ENCODE measurements around the gene CEP192.

Gene CEP192

GRCh38 chr18:13141209-13141608 is 150.0 kb downstream of the CEP192 start:
- H3K27ac ChIP-seq = no peak overlapping the region; a peak in 1 of 22 replicates
- peaks cover 8 to 21% (median 11%) of the 10 kb centered on the region in 11 experiments; a peak in 21 of 22 replicates for H3K27me3 ChIP-seq
- peak overlapping the region in 7 of 11 experiments; percentile 20 to 60 (median 41); a peak in 6 of 22 replicates for H3K4me2 ChIP-seq
- no peak overlapping the region for H3K4me3 ChIP-seq
- H3K9ac ChIP-seq = no peak overlapping the region
- TF ChIP-seq Cebpa-rat (IDR thresholded peaks at IDR 0.05) = no peak
- H4K20me1 ChIP-seq = 0 out of 22 replicates have a peak, but pooled peaks cover 0 to 3% (median 0%) of the 10 kb centered on the region in 11 experiments
- peaks cover 0 to 8% (median 0%) of the 10 kb centered on the region in 11 experiments; a peak in 5 of 22 replicates for H3K36me3 ChIP-seq
- H3K9me3 ChIP-seq (replicated peaks in 1 of 11) = peaks cover 37 to 51% (median 45%) of the 10 kb centered on the region in 11 experiments
- peaks cover 8 to 58% (median 46%) of the 10 kb centered on the region in 10 experiments; a peak in 19 of 20 replicates for H3K4me1 ChIP-seq

- H3K9me3 ChIP-seq (replicated peaks in 1 of 11) = peaks cover 38 to 63% (median 56%) of the 10 kb centered on the region in 11 experiments
- H3K4me1 ChIP-seq = peaks cover 10 to 41% (median 33%) of the 10 kb centered on the region in 10 experiments
- no peaks in the 10 kb centered on the region for H4K20me1 ChIP-seq
- no peak overlapping the region for H3K9ac ChIP-seq
- H3K27ac ChIP-seq = peak overlapping the region in 7 of 11 experiments; percentile 28 to 89 (median 79); a peak in 11 of 22 replicates
- peak overlapping the region in 5 of 11 experiments; percentile 1 to 19 (median 9); a peak in 5 of 22 replicates for H3K4me2 ChIP-seq
- peaks cover 0 to 8% (median 0%) of the 10 kb centered on the region in 11 experiments; a peak in 5 of 22 replicates for H3K36me3 ChIP-seq
- no peak for TF ChIP-seq Cebpa-rat (IDR thresholded peaks at IDR 0.05)
- no peak overlapping the region for H3K4me3 ChIP-seq
- H3K27me3 ChIP-seq = no peaks in the 10 kb centered on the region
Measured at GRCh38 chr18:13145636-13146190, 154.6 kb downstream of the CEP192 start.

DNA sequence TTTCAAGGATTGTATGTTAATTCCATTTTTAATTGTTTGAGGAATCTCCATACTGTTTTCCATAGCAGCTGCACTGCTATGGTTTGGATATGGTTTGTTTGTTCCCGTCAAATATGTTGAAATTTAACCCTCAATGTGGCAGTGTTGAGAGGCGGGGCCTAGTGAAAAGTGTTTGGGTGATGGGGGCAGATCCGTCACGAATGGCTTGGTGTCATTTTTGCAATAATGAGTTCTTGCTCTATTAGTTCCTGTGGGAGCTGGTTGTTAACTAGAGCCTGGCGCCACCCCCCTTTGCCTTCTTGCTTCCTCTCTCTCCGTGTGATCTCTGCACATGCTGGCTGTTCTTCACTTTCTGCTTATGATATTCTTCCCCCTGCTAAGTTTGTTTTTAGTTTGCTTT is 156.0 kb downstream of the CEP192 start:
- peaks cover 0 to 8% (median 0%) of the 10 kb centered on the region in 11 experiments; a peak in 5 of 22 replicates for H3K36me3 ChIP-seq
- peak overlapping the region in 4 of 11 experiments; percentile 40 to 64 (median 50); a peak in 7 of 22 replicates for H3K9ac ChIP-seq
- peak in 8 of 11 experiments; percentile 44 to 99 (median 78); a peak in 14 of 22 replicates for TF ChIP-seq Cebpa-rat (IDR thresholded peaks at IDR 0.05)
- peaks cover 10 to 33% (median 27%) of the 10 kb centered on the region in 10 experiments for H3K4me1 ChIP-seq
- no peaks in the 10 kb centered on the region for H3K27me3 ChIP-seq
- peak overlapping the region; percentile 44 to 76 (median 58) for H3K4me2 ChIP-seq
- H3K9me3 ChIP-seq (replicated peaks in 1 of 11) = peaks cover 38 to 63% (median 54%) of the 10 kb centered on the region in 11 experiments
- H3K27ac ChIP-seq = peak overlapping the region in 8 of 11 experiments; percentile 52 to 89 (median 75); a peak in 16 of 22 replicates
- peak overlapping the region in 1 of 10 experiments; percentile 27; a peak in 2 of 20 replicates for H3K4me3 ChIP-seq
- H4K20me1 ChIP-seq = no peaks in the 10 kb centered on the region

DNA sequence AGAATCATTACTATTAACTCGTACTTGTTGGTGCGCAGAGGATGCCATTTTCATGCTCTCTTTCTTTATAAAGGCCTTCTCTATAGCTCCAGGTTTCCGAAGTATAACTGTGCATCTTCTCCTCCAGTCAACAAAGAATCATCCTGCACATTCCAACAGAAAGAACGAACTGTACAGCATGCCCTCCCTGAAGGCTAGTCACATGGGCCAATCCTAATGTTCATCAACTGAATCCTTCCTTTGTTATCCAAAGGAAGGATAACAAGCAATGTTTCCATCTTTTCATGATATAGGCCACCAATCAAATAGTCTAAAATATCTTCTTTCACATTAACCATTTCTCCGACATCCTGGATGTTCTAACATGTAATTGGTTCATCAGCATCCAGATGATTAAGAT is 160.5 kb downstream of the CEP192 start:
- Histone ChIP-seq H3K9me3 (replicated peaks in 1 of 11) (peaks cover 31 to 50% (median 38%) of the 10 kb centered on the region in 11 experiments), H3K27ac (no peak overlapping the region), H3K36me3 (no peaks in the 10 kb centered on the region; a peak in 1 of 22 replicates), H3K4me2 (no peak overlapping the region), H4K20me1 (no peaks in the 10 kb centered on the region), H3K4me3 (no peak overlapping the region), H3K4me1 (peaks cover 10 to 20% (median 16%) of the 10 kb centered on the region in 10 experiments), H3K9ac (no peak overlapping the region), H3K27me3 (no peaks in the 10 kb centered on the region)
- no peak for TF ChIP-seq Cebpa-rat (IDR thresholded peaks at IDR 0.05)

DNA sequence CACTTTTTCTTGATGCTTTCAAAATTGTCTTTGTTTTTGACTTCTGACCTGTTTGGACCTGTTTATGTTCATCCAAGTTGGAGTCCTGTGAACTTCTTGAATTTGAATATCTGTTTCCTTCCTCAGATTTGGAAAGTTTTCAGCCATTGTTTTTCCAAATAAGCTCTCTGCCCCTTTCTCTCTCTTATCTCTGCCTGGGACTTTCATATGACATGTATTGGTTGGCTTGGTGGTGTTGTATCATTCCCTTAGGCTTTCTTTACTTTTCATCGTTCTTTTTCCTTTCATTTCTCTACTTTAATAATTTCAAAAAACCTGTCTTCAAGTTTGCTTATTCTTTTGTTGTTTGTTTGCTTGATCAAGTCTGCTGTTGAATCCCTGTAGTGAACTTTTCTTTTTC is 167.3 kb downstream of the CEP192 start:
- Histone ChIP-seq H3K4me2 (no peak overlapping the region), H3K9ac (no peak overlapping the region), H4K20me1 (no peaks in the 10 kb centered on the region), H3K36me3 (peaks cover 0 to 8% (median 0%) of the 10 kb centered on the region in 11 experiments; a peak in 4 of 22 replicates), H3K9me3 (replicated peaks in 1 of 11) (peaks cover 44 to 55% (median 53%) of the 10 kb centered on the region in 11 experiments), H3K4me3 (no peak overlapping the region), H3K4me1 (no peaks in the 10 kb centered on the region), H3K27ac (no peak overlapping the region), H3K27me3 (no peaks in the 10 kb centered on the region)
- TF ChIP-seq Cebpa-rat (IDR thresholded peaks at IDR 0.05) = no peak

GRCh38 chr18:13159579-13159978 is 168.4 kb downstream of the CEP192 start:
- H3K9ac ChIP-seq = no peak overlapping the region
- no peak for TF ChIP-seq Cebpa-rat (IDR thresholded peaks at IDR 0.05)
- H3K4me2 ChIP-seq = no peak overlapping the region
- no peak overlapping the region for H3K27ac ChIP-seq
- H4K20me1 ChIP-seq = no peaks in the 10 kb centered on the region
- peaks cover 42 to 45% (median 44%) of the 10 kb centered on the region in 11 experiments for H3K9me3 ChIP-seq (replicated peaks in 1 of 11)
- H3K27me3 ChIP-seq = no peaks in the 10 kb centered on the region
- H3K4me1 ChIP-seq = no peaks in the 10 kb centered on the region
- H3K4me3 ChIP-seq = no peak overlapping the region
- H3K36me3 ChIP-seq = peaks cover 0 to 8% (median 0%) of the 10 kb centered on the region in 11 experiments; a peak in 4 of 22 replicates

DNA sequence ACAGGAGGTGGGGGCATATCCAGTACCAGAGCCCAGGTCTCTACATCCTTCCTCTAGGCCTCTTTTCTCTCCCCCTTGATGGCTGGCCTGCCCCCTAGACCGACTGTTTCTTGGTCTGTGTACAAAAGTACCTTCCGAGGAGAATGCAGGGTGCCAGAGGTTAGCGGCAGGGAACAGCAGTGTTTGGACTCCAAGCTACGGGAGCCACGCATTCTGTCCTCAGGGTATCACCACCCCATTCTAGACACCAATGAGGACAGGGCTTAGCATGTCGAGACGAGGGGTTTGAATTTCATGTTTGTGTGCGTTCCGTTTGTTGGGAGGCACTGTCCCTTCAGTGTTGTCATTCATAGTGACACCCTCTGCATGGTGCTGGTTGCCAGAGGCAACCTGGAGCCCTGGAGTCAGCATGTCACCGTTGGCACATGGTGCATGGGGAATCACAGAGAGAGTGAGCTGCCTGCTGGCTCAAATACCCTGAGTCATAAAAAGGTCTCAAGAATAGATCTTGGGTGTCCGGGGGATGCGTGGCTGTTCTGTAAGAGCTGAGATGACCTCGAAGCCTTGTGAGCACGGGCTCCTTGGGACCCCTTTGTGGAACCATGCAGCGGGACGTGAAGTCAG is 170.2 kb downstream of the CEP192 start:
- H3K9ac ChIP-seq = no peak overlapping the region
- no peak overlapping the region for H3K4me3 ChIP-seq
- no peaks in the 10 kb centered on the region for H4K20me1 ChIP-seq
- peaks cover 11 to 16% (median 15%) of the 10 kb centered on the region in 10 experiments for H3K4me1 ChIP-seq
- H3K9me3 ChIP-seq (replicated peaks in 1 of 11) = peaks cover 26 to 31% (median 28%) of the 10 kb centered on the region in 11 experiments
- H3K36me3 ChIP-seq = peaks cover 0 to 8% (median 0%) of the 10 kb centered on the region in 11 experiments; a peak in 3 of 22 replicates
- no peaks in the 10 kb centered on the region for H3K27me3 ChIP-seq
- no peak for TF ChIP-seq Cebpa-rat (IDR thresholded peaks at IDR 0.05)
- H3K4me2 ChIP-seq = no peak overlapping the region
- no peak overlapping the region for H3K27ac ChIP-seq

DNA sequence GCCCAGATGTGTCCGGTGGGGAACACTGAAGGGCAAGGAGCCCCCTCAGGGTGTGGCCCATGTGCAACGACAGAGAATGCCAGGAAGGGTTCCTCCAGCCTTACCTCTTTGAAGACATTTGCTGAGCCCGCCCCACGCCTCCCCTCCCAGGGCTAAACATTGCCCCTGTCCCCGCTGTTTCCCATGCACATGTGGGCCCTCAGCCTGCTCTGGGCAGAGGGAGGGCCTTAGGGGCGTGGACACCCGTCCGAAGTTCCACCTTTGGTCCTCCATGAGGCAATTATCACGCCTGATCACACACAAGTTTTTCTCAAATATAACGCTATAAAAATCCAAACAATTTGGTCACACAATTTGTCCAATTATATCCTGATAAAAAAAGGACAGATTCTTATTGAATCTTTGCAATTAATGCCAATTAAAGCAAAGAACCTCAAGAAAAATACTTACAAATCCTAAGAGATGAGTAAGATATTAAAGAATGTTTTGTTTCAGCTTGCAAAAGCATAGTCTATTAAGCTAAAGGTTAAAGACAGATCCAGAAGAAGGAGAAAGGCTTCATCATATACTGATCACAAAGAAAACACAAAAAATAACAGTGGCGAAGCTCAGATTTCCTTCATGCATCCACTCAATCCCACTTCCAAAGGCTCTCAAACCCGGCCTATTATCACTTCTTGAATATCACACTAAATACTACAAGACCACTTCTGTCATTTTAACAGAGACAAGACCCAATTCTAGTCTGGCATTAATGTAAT is 172.2 kb downstream of the CEP192 start:
- peaks cover 7 to 25% (median 18%) of the 10 kb centered on the region in 11 experiments for H3K9me3 ChIP-seq (replicated peaks in 1 of 11)
- H3K27ac ChIP-seq = no peak overlapping the region
- H4K20me1 ChIP-seq = no peaks in the 10 kb centered on the region
- peaks cover 11 to 17% (median 15%) of the 10 kb centered on the region in 10 experiments for H3K4me1 ChIP-seq
- TF ChIP-seq Cebpa-rat (IDR thresholded peaks at IDR 0.05) = no peak
- no peak overlapping the region for H3K4me2 ChIP-seq
- no peak overlapping the region for H3K9ac ChIP-seq
- H3K36me3 ChIP-seq = peaks cover 0 to 3% (median 0%) of the 10 kb centered on the region in 11 experiments; a peak in 1 of 22 replicates
- no peak overlapping the region for H3K4me3 ChIP-seq
- H3K27me3 ChIP-seq = no peaks in the 10 kb centered on the region

All from BLaER1 treated with 17β-estradiol and CSF1 and Interleukin-3, amounts not matched to agents 10 nM and 100 nM (cell line).